ENCODE results near the gene ENPP1. TPM values are rescaled to one million over a fixed set of nuclear protein-coding genes. Genes with fewer than 3 reads are reported as not detected.

ENPP1 gene
- total and polyA plus RNA-seq, 2 experiments from 2014 or later: 34.2 to 53.7 TPM

GRCh38 chr6:131931063-131931750, 123.4 kb downstream of the ENPP1 start:
- no peak overlapping the region for H3K27ac ChIP-seq
- no peaks in the 10 kb centered on the region for H3K9me2 ChIP-seq (ENCODE audit: insufficient read depth)
- peaks cover 4% of the 10 kb centered on the region for H3K4me1 ChIP-seq (ENCODE audit: insufficient read depth)
- no peaks in the 10 kb centered on the region for H3K79me2 ChIP-seq (ENCODE audit: insufficient read depth)
- no peaks in the 10 kb centered on the region for H3K9me3 ChIP-seq (ENCODE audit: low read depth)
- H3K27me3 ChIP-seq (replicated peaks; ENCODE audit: insufficient read depth): no peaks in the 10 kb centered on the region
- no peak overlapping the region for H3K4me2 ChIP-seq (ENCODE audit: unreplicated experiment)
- H3K36me3 ChIP-seq (ENCODE audit: low read depth): no peaks in the 10 kb centered on the region
- TF ChIP-seq EZH2phosphoT487 (IDR thresholded peaks at IDR 0.05; ENCODE audit: insufficient read depth, low read depth) (no peak), EZH2 (IDR thresholded peaks at IDR 0.05; ENCODE audit: insufficient read depth, poor library complexity, severe bottlenecking) (no peak)
- no peak overlapping the region for H2AFZ ChIP-seq
- H3F3A ChIP-seq (ENCODE audit: insufficient read depth): peaks cover under 1% of the 10 kb centered on the region; the same call in 1 of the 2 replicates
- DNase-seq: no peak
- no peak overlapping the region for H3K9ac ChIP-seq
- no peaks in the 10 kb centered on the region for H4K20me1 ChIP-seq (ENCODE audit: insufficient read depth)
- H3K4me3 ChIP-seq: no peak overlapping the region
- WGBS, 2 experiments (ENCODE audit: low coverage in 1 of 2, low lambda C conversion rate in 2 of 2, missing lambda C conversion rate in 2 of 2): 43 to 48% methylated on average over 2 of the region's 2 CpGs
- in situ Hi-C loops (cut with MboI): no loop called here

- 81 to 90% methylated on average over 4 of the region's 4 CpGs for WGBS, 2 experiments (ENCODE audit: low coverage in 1 of 2, low lambda C conversion rate in 2 of 2, missing lambda C conversion rate in 2 of 2)
- in situ Hi-C loops (cut with MboI): no loop called here
Measured at GRCh38 chr6:131936156-131936555, 128.3 kb downstream of the ENPP1 start.

GRCh38 chr6:131937226-131937625, 129.4 kb downstream of the ENPP1 start:
- Histone ChIP-seq H3K9me2 (ENCODE audit: insufficient read depth) (no peaks in the 10 kb centered on the region), H3K9me3 (ENCODE audit: low read depth) (no peaks in the 10 kb centered on the region), H3K36me3 (ENCODE audit: low read depth) (no peaks in the 10 kb centered on the region), H3K27ac (peak overlapping the region; percentile 64), H3K4me2 (ENCODE audit: unreplicated experiment) (peak overlapping the region; percentile 72), H3K27me3 (replicated peaks; ENCODE audit: insufficient read depth) (no peaks in the 10 kb centered on the region), H4K20me1 (ENCODE audit: insufficient read depth) (no peaks in the 10 kb centered on the region), H3K4me1 (ENCODE audit: insufficient read depth) (peaks cover 27% of the 10 kb centered on the region), H3K4me3 (peak overlapping the region; percentile 39), H3K9ac (no peak overlapping the region), H3F3A (ENCODE audit: insufficient read depth) (peaks cover 23% of the 10 kb centered on the region), H2AFZ (peak overlapping the region; percentile 6; the same call in 1 of the 2 replicates), H3K79me2 (ENCODE audit: insufficient read depth) (no peaks in the 10 kb centered on the region)
- TF ChIP-seq EZH2phosphoT487 (IDR thresholded peaks at IDR 0.05; ENCODE audit: insufficient read depth, low read depth) (no peak), EZH2 (IDR thresholded peaks at IDR 0.05; ENCODE audit: insufficient read depth, poor library complexity, severe bottlenecking) (no peak)
- in situ Hi-C loops (cut with MboI): no loop called here
- 10 to 16% methylated on average over 2 of the region's 2 CpGs for WGBS, 2 experiments (ENCODE audit: low coverage in 1 of 2, low lambda C conversion rate in 2 of 2, missing lambda C conversion rate in 2 of 2)
- peak; percentile 56 for DNase-seq

More at GRCh38 chr6:131936156-131936555, 128.3 kb downstream of the ENPP1 start:
- no peak for DNase-seq
- H3K9me3 ChIP-seq (ENCODE audit: low read depth): no peaks in the 10 kb centered on the region
- no peaks in the 10 kb centered on the region for H4K20me1 ChIP-seq (ENCODE audit: insufficient read depth)
- no peak overlapping the region for H3K4me3 ChIP-seq
- H3K4me1 ChIP-seq (ENCODE audit: insufficient read depth): peaks cover 27% of the 10 kb centered on the region
- no peak for TF ChIP-seq EZH2phosphoT487 (IDR thresholded peaks at IDR 0.05; ENCODE audit: insufficient read depth, low read depth)
- no peak for TF ChIP-seq EZH2 (IDR thresholded peaks at IDR 0.05; ENCODE audit: insufficient read depth, poor library complexity, severe bottlenecking)
- H3K27me3 ChIP-seq (replicated peaks; ENCODE audit: insufficient read depth): no peaks in the 10 kb centered on the region
- peaks cover 23% of the 10 kb centered on the region for H3F3A ChIP-seq (ENCODE audit: insufficient read depth)
- no peaks in the 10 kb centered on the region for H3K36me3 ChIP-seq (ENCODE audit: low read depth)
- no peak overlapping the region for H2AFZ ChIP-seq
- H3K9ac ChIP-seq: no peak overlapping the region
- H3K9me2 ChIP-seq (ENCODE audit: insufficient read depth): no peaks in the 10 kb centered on the region
- no peaks in the 10 kb centered on the region for H3K79me2 ChIP-seq (ENCODE audit: insufficient read depth)
- H3K27ac ChIP-seq: no peak overlapping the region
- no peak overlapping the region for H3K4me2 ChIP-seq (ENCODE audit: unreplicated experiment)

- H3K9me2 ChIP-seq (ENCODE audit: insufficient read depth): no peaks in the 10 kb centered on the region
- no peaks in the 10 kb centered on the region for H3K79me2 ChIP-seq (ENCODE audit: insufficient read depth)
- H3K4me1 ChIP-seq (ENCODE audit: insufficient read depth): peaks cover 27% of the 10 kb centered on the region
- no peaks in the 10 kb centered on the region for H3K27me3 ChIP-seq (replicated peaks; ENCODE audit: insufficient read depth)
- H3K4me2 ChIP-seq (ENCODE audit: unreplicated experiment): peak overlapping the region; percentile 72
- H4K20me1 ChIP-seq (ENCODE audit: insufficient read depth): no peaks in the 10 kb centered on the region
- WGBS, 2 experiments (ENCODE audit: low coverage in 1 of 2, low lambda C conversion rate in 2 of 2, missing lambda C conversion rate in 2 of 2): 14 to 24% methylated on average over 8 of the region's 8 CpGs
- peak overlapping the region; percentile 27 for H3K9ac ChIP-seq
- peaks cover 23% of the 10 kb centered on the region for H3F3A ChIP-seq (ENCODE audit: insufficient read depth)
- in situ Hi-C loops (cut with MboI): no loop called here
- peak; percentile 77 for DNase-seq
- peak overlapping the region; percentile 64 for H3K27ac ChIP-seq
- H3K4me3 ChIP-seq: peak overlapping the region; percentile 39
- no peaks in the 10 kb centered on the region for H3K36me3 ChIP-seq (ENCODE audit: low read depth)
- no peaks in the 10 kb centered on the region for H3K9me3 ChIP-seq (ENCODE audit: low read depth)
- peak overlapping the region; percentile 45; the same call in 1 of the 2 replicates for H2AFZ ChIP-seq
- TF ChIP-seq EZH2 (IDR thresholded peaks at IDR 0.05; ENCODE audit: insufficient read depth, poor library complexity, severe bottlenecking) (no peak), EZH2phosphoT487 (IDR thresholded peaks at IDR 0.05; ENCODE audit: insufficient read depth, low read depth) (no peak)
Measured at GRCh38 chr6:131937703-131938631, 130.1 kb downstream of the ENPP1 start.

Small RNAs within 50 kb of the gene (microRNA-seq; reads per million reads assigned to microRNA genes)
- gene MIR548H5 (ENCODE audit: borderline number of aligned reads): not detected

Small RNAs within 50 kb of the gene (small RNA-seq; reads per million reads assigned to genes)
- gene MIR548H5 (ENCODE audit: low read depth, low replicate concordance) (not detected), gene SELENOKP2 (ENCODE audit: low read depth, low replicate concordance) (not detected)

Other genes with a start within 250 kb of the ENPP1 start
- not detected in 2 replicates for gene ARG1, start 234.8 kb upstream of the ENPP1 start, total RNA-seq (2014; rRNA removed; shearing (Covaris generic))
- gene ARG1, start 234.8 kb upstream of the ENPP1 start, polyA plus RNA-seq (2016; fragmentation: Nextera tagmentation; extraction: Ambion mirVana): not detected in 2 replicates
- gene MED23, start 179.8 kb upstream of the ENPP1 start, total RNA-seq (2014; rRNA removed; shearing (Covaris generic)): 35.7 and 39.3 TPM in 2 replicates
- 15.1 and 16.9 TPM in 2 replicates for gene MED23, start 179.8 kb upstream of the ENPP1 start, polyA plus RNA-seq (2016; fragmentation: Nextera tagmentation; extraction: Ambion mirVana)
- gene ENPP3, start 170.7 kb upstream of the ENPP1 start, total RNA-seq (2014; rRNA removed; shearing (Covaris generic)): not detected in 2 replicates
- not detected in 2 replicates for gene ENPP3, start 170.7 kb upstream of the ENPP1 start, polyA plus RNA-seq (2016; fragmentation: Nextera tagmentation; extraction: Ambion mirVana)
- gene OR2A4, start 106.6 kb upstream of the ENPP1 start, total RNA-seq (2014; rRNA removed; shearing (Covaris generic)): not detected in 2 replicates
- gene OR2A4, start 106.6 kb upstream of the ENPP1 start, polyA plus RNA-seq (2016; fragmentation: Nextera tagmentation; extraction: Ambion mirVana): not detected in 2 replicates
- gene CTAGE9, start 97.0 kb upstream of the ENPP1 start, total RNA-seq (2014; rRNA removed; shearing (Covaris generic)): not detected in 2 replicates
- not detected in 2 replicates for gene CTAGE9, start 97.0 kb upstream of the ENPP1 start, polyA plus RNA-seq (2016; fragmentation: Nextera tagmentation; extraction: Ambion mirVana)
- gene CCN2, start 143.4 kb downstream of the ENPP1 start, total RNA-seq (2014; rRNA removed; shearing (Covaris generic)): 397 and 410 TPM in 2 replicates
- gene CCN2, start 143.4 kb downstream of the ENPP1 start, polyA plus RNA-seq (2016; fragmentation: Nextera tagmentation; extraction: Ambion mirVana): 1,621 and 1,647 TPM in 2 replicates